AG09309 (cell line): Measurements from ENCODE around the gene DDX51.

Experiments
- DNase-seq: peaks from one replicate; pipeline ENCODE4 v3.0.0-alpha.2; 2010; ENCODE audit warnings: low read depth
- H3K4me3 ChIP-seq: 2 replicates; pipeline ENCODE4 v1.5.1; 2011; ENCODE audit warnings: mild to moderate bottlenecking, low read depth, low read length, moderate library complexity; ENCODE audit not compliant: control insufficient read depth
- TF ChIP-seq, protein P1 (sequence below): IDR thresholded peaks from 2 replicates; pipeline ENCODE4 v1.5.1; 2011; ENCODE audit warnings: mild to moderate bottlenecking, low read depth, low read length, inconsistent platforms; ENCODE audit not compliant: insufficient read depth, control insufficient read depth; ENCODE audit errors: missing control alignments

DDX51 gene

DNA sequence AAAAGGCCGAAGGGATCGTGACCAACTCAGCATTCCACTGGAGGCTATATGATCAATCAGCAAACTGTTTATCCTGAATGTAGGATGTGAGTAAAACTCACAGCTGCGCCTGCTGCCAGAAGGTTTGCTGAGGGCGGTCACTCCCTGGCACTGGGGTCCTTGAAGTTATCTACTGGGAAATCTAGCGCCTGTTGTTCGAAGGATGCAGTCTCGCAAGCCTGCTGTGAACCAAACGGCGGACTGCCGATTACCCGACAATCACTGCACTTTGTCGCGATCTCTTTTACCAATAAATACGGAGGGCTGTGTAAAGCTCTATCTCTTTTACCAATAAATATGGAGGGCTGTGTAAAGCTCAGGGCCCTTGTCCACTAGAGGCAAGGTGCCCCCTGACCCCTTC, 12.9 kb downstream of the DDX51 start:
- H3K4me3 ChIP-seq: no peak overlapping the region
- no peak for DNase-seq
- TF ChIP-seq, protein P1, sequence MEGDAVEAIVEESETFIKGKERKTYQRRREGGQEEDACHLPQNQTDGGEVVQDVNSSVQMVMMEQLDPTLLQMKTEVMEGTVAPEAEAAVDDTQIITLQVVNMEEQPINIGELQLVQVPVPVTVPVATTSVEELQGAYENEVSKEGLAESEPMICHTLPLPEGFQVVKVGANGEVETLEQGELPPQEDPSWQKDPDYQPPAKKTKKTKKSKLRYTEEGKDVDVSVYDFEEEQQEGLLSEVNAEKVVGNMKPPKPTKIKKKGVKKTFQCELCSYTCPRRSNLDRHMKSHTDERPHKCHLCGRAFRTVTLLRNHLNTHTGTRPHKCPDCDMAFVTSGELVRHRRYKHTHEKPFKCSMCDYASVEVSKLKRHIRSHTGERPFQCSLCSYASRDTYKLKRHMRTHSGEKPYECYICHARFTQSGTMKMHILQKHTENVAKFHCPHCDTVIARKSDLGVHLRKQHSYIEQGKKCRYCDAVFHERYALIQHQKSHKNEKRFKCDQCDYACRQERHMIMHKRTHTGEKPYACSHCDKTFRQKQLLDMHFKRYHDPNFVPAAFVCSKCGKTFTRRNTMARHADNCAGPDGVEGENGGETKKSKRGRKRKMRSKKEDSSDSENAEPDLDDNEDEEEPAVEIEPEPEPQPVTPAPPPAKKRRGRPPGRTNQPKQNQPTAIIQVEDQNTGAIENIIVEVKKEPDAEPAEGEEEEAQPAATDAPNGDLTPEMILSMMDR: no peak

DNA sequence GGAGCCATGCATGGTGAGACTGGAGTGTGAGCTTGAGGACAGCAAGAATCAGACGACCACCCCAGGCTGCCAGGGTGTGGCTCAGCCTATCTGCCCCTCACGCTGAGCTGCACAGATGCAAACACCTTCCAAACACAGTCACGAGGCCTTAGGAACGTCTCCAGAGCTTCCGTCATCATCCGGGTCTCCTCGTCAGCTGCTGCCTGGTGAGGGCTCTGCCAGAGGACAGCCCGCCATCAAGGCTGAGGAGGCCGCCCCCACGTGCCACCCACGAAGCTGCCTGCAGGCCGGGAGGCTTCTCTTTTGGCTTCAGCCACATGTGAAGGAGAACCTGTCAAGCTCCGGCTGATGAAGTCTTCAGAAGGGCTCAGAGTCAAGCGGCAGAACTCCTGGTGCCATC, 13.4 kb downstream of the DDX51 start:
- no peak for DNase-seq
- TF ChIP-seq, protein P1: no peak
- H3K4me3 ChIP-seq: no peak overlapping the region

DNA sequence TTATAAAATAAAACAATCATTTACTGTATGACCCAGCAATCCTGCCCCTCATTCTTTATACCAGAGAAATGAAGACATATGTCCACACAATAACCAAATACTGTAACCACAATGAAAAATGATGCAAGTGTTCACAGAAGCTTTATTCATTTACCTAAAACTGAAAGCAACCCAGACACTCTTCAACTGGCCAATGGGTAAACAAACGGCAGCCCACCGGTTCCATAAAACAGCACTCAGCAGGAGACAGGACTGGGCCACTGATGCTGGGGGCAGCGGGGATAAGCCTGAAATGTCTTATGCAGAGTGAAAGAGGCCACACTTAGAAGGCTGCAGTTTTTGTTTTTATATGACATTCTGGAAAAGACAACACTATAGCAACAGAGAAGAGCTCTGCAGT, 15.1 kb downstream of the DDX51 start:
- TF ChIP-seq, protein P1: no peak
- no peak overlapping the region for H3K4me3 ChIP-seq
- no peak for DNase-seq

DNA sequence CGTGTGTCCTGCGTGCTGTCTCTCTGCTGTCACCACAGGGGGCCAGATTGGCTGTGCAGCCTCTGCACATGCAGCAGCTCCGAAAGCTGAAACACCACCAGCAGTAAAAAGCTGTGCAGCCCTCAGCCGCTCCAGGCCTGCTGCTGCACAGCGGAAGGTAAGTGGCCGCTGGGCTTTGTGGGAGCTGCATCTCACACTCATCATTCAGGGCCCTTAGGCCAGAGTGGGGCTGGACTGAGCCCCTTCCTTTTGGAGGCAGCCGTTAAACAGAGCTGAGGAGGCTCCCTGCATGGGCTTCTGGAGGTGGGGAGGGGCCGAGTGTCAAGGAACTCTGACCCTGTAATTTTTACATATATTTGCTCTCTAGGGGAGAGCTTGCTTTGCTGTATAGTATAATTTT, 17.1 kb downstream of the DDX51 start:
- TF ChIP-seq, protein P1: no peak
- no peak for DNase-seq
- no peak overlapping the region for H3K4me3 ChIP-seq

DNA sequence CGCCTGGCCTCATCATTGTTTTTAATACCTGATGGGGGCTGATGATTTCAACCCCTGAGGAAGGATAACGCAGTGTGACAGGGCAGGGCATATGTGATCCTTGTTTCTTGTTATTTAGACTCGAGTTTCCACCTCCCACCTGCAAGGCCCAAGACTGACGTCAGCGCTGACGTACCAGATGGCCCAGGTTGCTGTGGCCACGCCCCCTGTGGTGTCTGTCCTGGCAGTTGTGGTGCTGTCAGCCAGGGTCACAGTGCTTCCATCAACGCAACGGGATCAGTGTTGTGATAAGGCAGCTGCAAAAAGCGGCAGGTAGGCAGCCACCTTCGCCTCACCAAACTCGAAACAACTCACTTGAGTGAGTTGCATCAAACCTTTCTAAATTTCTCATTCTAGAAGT, 18.4 kb downstream of the DDX51 start:
- DNase-seq: no peak
- no peak overlapping the region for H3K4me3 ChIP-seq
- TF ChIP-seq, protein P1: no peak

DNA sequence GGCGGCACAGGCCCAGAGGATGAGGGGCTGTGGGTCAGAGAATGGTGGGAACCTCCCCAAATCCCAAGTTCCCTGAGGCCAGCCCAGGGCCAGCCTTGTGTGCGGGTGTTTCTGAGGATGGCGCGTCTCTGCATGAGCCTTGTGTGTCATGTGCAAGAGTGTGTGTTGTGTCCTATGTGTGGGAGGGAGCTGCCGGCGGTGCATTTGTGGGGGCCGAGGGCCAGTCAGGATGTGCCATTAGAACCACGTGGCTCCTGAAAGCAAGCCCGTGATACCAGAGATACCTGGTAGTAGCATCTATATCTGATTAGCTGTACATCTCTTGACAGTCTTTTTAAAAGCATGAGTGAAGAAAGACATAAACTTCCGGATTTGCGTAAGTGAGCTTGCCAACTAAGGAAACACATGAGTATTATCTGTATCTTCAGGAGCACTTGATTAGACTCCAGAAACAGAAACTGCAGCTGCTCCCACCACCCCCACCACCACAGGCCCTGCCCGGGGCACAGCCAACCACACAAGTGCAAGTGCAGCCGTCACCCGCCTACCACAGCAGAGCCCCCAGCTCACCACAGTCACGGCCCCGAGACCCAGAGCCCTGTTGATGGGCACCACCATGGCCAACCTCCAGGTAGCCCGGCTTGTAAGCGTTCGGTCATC, 19.2 kb downstream of the DDX51 start:
- no peak overlapping the region for H3K4me3 ChIP-seq
- TF ChIP-seq, protein P1: no peak
- no peak for DNase-seq
